IMR-90 (cell line): Measurements from ENCODE around the gene PSMA3. TPM values are rescaled to one million over a fixed set of nuclear protein-coding genes. Genes with fewer than 3 reads are reported as not detected.

Source experiments
- ATAC-seq: fragments of 200-7000 bp; cut with Tn5 transposase; 2 replicates; pipeline ENCODE4 v1.9.1; 2020; ENCODE audit warnings: low read depth, mild to moderate bottlenecking, moderate library complexity
- BruUV-seq: library from RNA; stranded (reverse); fragments of 400-500 nt; replicated peaks from 2 replicates; lab custom pipeline; 2021; lab: Mats Ljungman, UMichigan
- CTCF ChIA-PET: fragments of 300-600 bp; formaldehyde crosslinking; extraction: SDS; loops from one replicate; lab custom pipeline; 2021; ENCODE audit warnings: antibody characterized with exemption; lab: Yijun Ruan, JAX
- POLR2A ChIA-PET: fragments of 300-600 bp; sonication (Branson Sonifier 250); formaldehyde crosslinking; loops from one replicate; lab custom pipeline; 2022; ENCODE audit warnings: antibody characterized with exemption; ENCODE audit not compliant: unreplicated experiment; lab: Charles Lee
- DNase-seq: peaks from one replicate; pipeline ENCODE4 v3.0.0; 2013
- H2AFZ ChIP-seq: replicated peaks from 2 replicates; pipeline ENCODE3; 2013; ENCODE audit warnings: low read length, mild to moderate bottlenecking; ENCODE audit not compliant: poor library complexity
- H2AK5ac ChIP-seq: 2 replicates; pipeline ENCODE4 v1.6.1; 2013; ENCODE audit warnings: low read depth, low read length, inconsistent platforms
- H2AK9ac ChIP-seq: replicated peaks from 2 replicates; pipeline ENCODE3; 2013; ENCODE audit warnings: mild to moderate bottlenecking, low read depth, low read length, moderate library complexity; ENCODE audit not compliant: poor library complexity
- H2BK120ac ChIP-seq: 2 replicates; pipeline ENCODE4 v1.6.1; 2013; ENCODE audit warnings: low read depth, low read length, inconsistent platforms
- H2BK15ac ChIP-seq: 3 replicates; pipeline ENCODE4 v1.6.1; 2013; ENCODE audit warnings: low read depth, low read length, inconsistent platforms
- H2BK20ac ChIP-seq: 2 replicates; pipeline ENCODE4 v1.6.1; 2013; ENCODE audit warnings: low read depth, mild to moderate bottlenecking, inconsistent platforms, low read length, moderate library complexity
- H2BK5ac ChIP-seq: 2 replicates; pipeline ENCODE4 v1.6.1; 2013; ENCODE audit warnings: mild to moderate bottlenecking, low read depth, low read length, inconsistent platforms; ENCODE audit not compliant: poor library complexity, severe bottlenecking
- H3K14ac ChIP-seq: replicated peaks from 2 replicates; pipeline ENCODE4 v1.6.1; 2013; ENCODE audit warnings: low read depth, low read length, inconsistent platforms
- H3K18ac ChIP-seq: 2 replicates; pipeline ENCODE4 v1.6.1; 2013; ENCODE audit warnings: low read depth, low read length, control low read depth
- H3K23ac ChIP-seq: 2 replicates; pipeline ENCODE4 v1.6.1; 2013; ENCODE audit warnings: low read depth, low read length, inconsistent platforms
- H3K27ac ChIP-seq: 2 replicates; pipeline ENCODE4 v1.5.1; 2013; ENCODE audit warnings: mild to moderate bottlenecking, control low read depth, low read length; ENCODE audit not compliant: insufficient read depth
- H3K27me3 ChIP-seq: 2 replicates; pipeline ENCODE4 v1.6.1; 2013; ENCODE audit warnings: low read length; ENCODE audit not compliant: control insufficient read depth, insufficient read depth
- H3K36me3 ChIP-seq: 2 replicates; pipeline ENCODE4 v1.6.1; 2013; ENCODE audit warnings: low read length, mixed read lengths; ENCODE audit not compliant: control insufficient read depth, insufficient read depth
- H3K4ac ChIP-seq: 2 replicates; pipeline ENCODE4 v1.6.1; 2013; ENCODE audit warnings: low read depth, low read length, inconsistent platforms
- H3K4me1 ChIP-seq: 2 replicates; pipeline ENCODE4 v1.6.1; 2013; ENCODE audit warnings: low read length, mixed read lengths; ENCODE audit not compliant: control insufficient read depth, insufficient read depth
- H3K4me2 ChIP-seq: 2 replicates; pipeline ENCODE4 v1.6.1; 2013; ENCODE audit warnings: low read depth, mild to moderate bottlenecking, control low read depth, low read length, moderate library complexity
- H3K4me3 ChIP-seq: 2 replicates; pipeline ENCODE4 v1.5.1; 2013; ENCODE audit warnings: low read depth, mild to moderate bottlenecking, control low read depth, low read length, moderate library complexity; ENCODE audit not compliant: insufficient read depth
- H3K56ac ChIP-seq: 2 replicates; pipeline ENCODE4 v1.6.1; 2013; ENCODE audit warnings: low read length, inconsistent platforms; ENCODE audit not compliant: insufficient read depth; ENCODE audit errors: extremely low read depth
- H3K79me1 ChIP-seq, 2 experiments: 2 replicates each; pipeline ENCODE4 v1.6.1; 2013; ENCODE audit warnings: low read length in 2 of 2, inconsistent platforms in 1 of 2, low read depth in 1 of 2
- H3K9ac ChIP-seq: 2 replicates; pipeline ENCODE4 v1.6.1; 2013; ENCODE audit warnings: low read depth, low read length, control low read depth
- H3K9me1 ChIP-seq: 2 replicates; pipeline ENCODE4 v1.6.1; 2013; ENCODE audit warnings: low read length, inconsistent platforms; ENCODE audit not compliant: insufficient read depth
- H3K9me3 ChIP-seq: 2 replicates; pipeline ENCODE4 v1.6.1; 2013; ENCODE audit warnings: low read length; ENCODE audit not compliant: control insufficient read depth, insufficient read depth
- H4K20me1 ChIP-seq: 2 replicates; pipeline ENCODE4 v1.6.1; 2013; ENCODE audit warnings: low read length, inconsistent platforms; ENCODE audit not compliant: insufficient read depth
- H4K5ac ChIP-seq: 2 replicates; pipeline ENCODE4 v1.6.1; 2013; ENCODE audit warnings: mild to moderate bottlenecking, low read depth, low read length, control low read depth
- H4K8ac ChIP-seq, 2 experiments: 2 replicates each; pipeline ENCODE4 v1.6.1; 2013; ENCODE audit warnings: low read depth in 2 of 2, low read length in 2 of 2, control low read depth in 1 of 2, inconsistent platforms in 1 of 2
- H4K91ac ChIP-seq: 2 replicates; pipeline ENCODE4 v1.6.1; 2013; ENCODE audit warnings: low read depth, low read length, inconsistent platforms; ENCODE audit not compliant: insufficient read depth
- BHLHE40 ChIP-seq: fragments of 150-350 bp; IDR thresholded peaks from 2 replicates; pipeline ENCODE4 v1.6.1; 2016; ENCODE audit warnings: mild to moderate bottlenecking, low read depth, low read length
- CEBPB ChIP-seq: IDR thresholded peaks from 2 replicates; pipeline ENCODE4 v1.6.1; 2012; ENCODE audit warnings: low read depth, low read length, improper control_type of control experiment
- CHD1 ChIP-seq: IDR thresholded peaks from 2 replicates; pipeline ENCODE4 v1.6.1; 2012; ENCODE audit warnings: low read depth, low read length, improper control_type of control experiment
- FOS ChIP-seq: fragments of 150-350 bp; IDR thresholded peaks from 2 replicates; pipeline ENCODE4 v1.6.1; 2016; ENCODE audit warnings: low read depth, low read length
- MAZ ChIP-seq: IDR thresholded peaks from 2 replicates; pipeline ENCODE4 v1.6.1; 2012; ENCODE audit warnings: low read depth, mild to moderate bottlenecking, low read length, improper control_type of control experiment, moderate library complexity, borderline replicate concordance
- MXI1 ChIP-seq: IDR thresholded peaks from 2 replicates; pipeline ENCODE4 v1.6.1; 2012; ENCODE audit warnings: low read depth, mild to moderate bottlenecking, low read length, moderate library complexity, borderline replicate concordance
- NFE2L2 ChIP-seq: fragments of 150-350 bp; IDR thresholded peaks from 2 replicates; pipeline ENCODE4 v1.6.1; 2016; ENCODE audit warnings: low read depth, mild to moderate bottlenecking, low read length
- RAD21 ChIP-seq: IDR thresholded peaks from 2 replicates; pipeline ENCODE4 v1.6.1; 2012; ENCODE audit warnings: low read length, improper control_type of control experiment
- RCOR1 ChIP-seq: IDR thresholded peaks from 2 replicates; pipeline ENCODE4 v1.6.1; 2012; ENCODE audit warnings: mild to moderate bottlenecking, low read length, improper control_type of control experiment; ENCODE audit not compliant: insufficient replicate concordance
- RFX5 ChIP-seq: IDR thresholded peaks from 2 replicates; pipeline ENCODE4 v1.8.0; 2012; ENCODE audit warnings: low read depth, mild to moderate bottlenecking, low read length, moderate library complexity
- SMC3 ChIP-seq: fragments of 150-350 bp; IDR thresholded peaks from 2 replicates; pipeline ENCODE4 v1.6.1; 2016; ENCODE audit warnings: low read depth, mild to moderate bottlenecking, antibody characterized with exemption, low read length, moderate library complexity
- WGBS, 2 experiments: methylation state at CpG; one replicate each; pipeline versions ENCODE4 v1.1.5 to v1.1.7; 2013; ENCODE audit warnings: missing lambda C conversion rate in 2 of 2; ENCODE audit not compliant: insufficient read length in 1 of 2; ENCODE audit errors: extremely low coverage in 2 of 2; 5-methylcytosine and 5-hydroxymethylcytosine counted together
- dilution Hi-C: fragments of 300-500 bp; cut with HindIII; formaldehyde crosslinking; loops from one replicate; pipeline ENCODE4 v1.14.3; 2018; ENCODE audit warnings: low sequenced_read_pairs; ENCODE audit not compliant: unreplicated experiment
- in situ Hi-C: fragments of 300-500 bp; cut with MboI; formaldehyde crosslinking; loops from 3 replicates; pipeline ENCODE4 v1.14.3; 2019; ENCODE audit warnings: low sequenced_read_pairs, inconsistent platforms, mixed read lengths
- intact Hi-C: fragments of 100-400 bp; cut with micrococcal nuclease; formaldehyde crosslinking; loops from 2 replicates; pipeline ENCODE4 v1.10.0; 2022
- polyA plus RNA-seq, 3 experiments: library from polyadenylated mRNA; depleted of rRNA; stranded (reverse); fragments of >200 nt; gene quantifications; 2 replicates each; pipeline ENCODE4 v1.2.3, GENCODE V29; 2012; ENCODE audit warnings: low replicate concordance in 1 of 3
- total RNA-seq: library from RNA; depleted of rRNA; stranded (reverse); fragments of >200 nt; gene quantifications from 2 replicates; pipeline ENCODE4 v1.2.3, GENCODE V29; 2012
- TF ChIP-seq, protein P1 (sequence below): fragments of 150-350 bp; IDR thresholded peaks from 2 replicates; pipeline ENCODE4 v1.6.1; 2016; ENCODE audit warnings: low read depth, mild to moderate bottlenecking, low read length, moderate library complexity, borderline replicate concordance
- TF ChIP-seq, protein P2 (sequence below): conservative IDR thresholded peaks from 2 replicates; pipeline ENCODE4 v1.5.1; 2012; ENCODE audit warnings: mild to moderate bottlenecking, low read depth, low read length, improper control_type of control experiment
- TF ChIP-seq, protein P3 (sequence below): fragments of 150-350 bp; IDR thresholded peaks from 2 replicates; pipeline ENCODE4 v1.6.1; 2017; ENCODE audit warnings: mild to moderate bottlenecking, antibody characterized with exemption, low read length, low read depth

The PSMA3 gene
- total and polyA plus RNA-seq, 2 of the 4 experiments (the other 2 are of a cell fraction), result 74.9 to 231 TPM

DNA sequence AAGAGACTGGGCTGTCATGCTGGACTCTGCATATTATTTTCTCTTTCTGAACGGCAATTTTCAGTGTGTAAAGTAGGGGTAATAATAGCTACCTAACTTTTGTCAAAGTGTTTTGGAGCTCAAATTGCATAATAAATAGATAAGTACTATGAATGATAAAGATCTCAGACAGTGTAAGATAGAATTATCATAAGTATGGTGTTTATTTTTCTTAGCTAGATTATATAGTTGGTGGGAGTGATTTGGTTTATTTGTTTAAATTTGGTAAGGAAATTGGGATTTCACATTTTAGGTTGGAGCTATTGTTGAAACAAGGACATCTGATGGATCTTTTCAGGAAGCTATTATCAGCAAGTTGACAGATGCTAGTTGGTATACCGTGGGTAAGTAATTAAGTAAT is 61.1 kb downstream of the PSMA3 start:
- Histone ChIP-seq H3K56ac (no peak overlapping the region), H3K23ac (no peak overlapping the region), H2AFZ (no peak overlapping the region), H3K27ac (no peak overlapping the region), H2BK120ac (no peak overlapping the region), H3K18ac (no peak overlapping the region), H3K4me2 (no peak overlapping the region), H4K91ac (no peak overlapping the region), H2BK20ac (no peak overlapping the region), H3K14ac (no peak overlapping the region), H4K8ac (no peak overlapping the region), H2AK5ac (no peak overlapping the region), H4K5ac (no peak overlapping the region), H3K4ac (no peak overlapping the region), H4K20me1 (no peaks in the 10 kb centered on the region), H2BK5ac (no peak overlapping the region), H3K36me3 (peaks cover 10% of the 10 kb centered on the region), H3K9ac (no peak overlapping the region), H3K27me3 (no peaks in the 10 kb centered on the region), H3K79me1 (peaks cover 3 to 9% of the 10 kb centered on the region in 2 experiments; a peak in 3 of 4 replicates), H2AK9ac (no peak overlapping the region), H3K9me3 (no peaks in the 10 kb centered on the region), H3K9me1 (no peaks in the 10 kb centered on the region; the same call in none of the 2 replicates), H3K4me3 (no peak overlapping the region), H3K4me1 (no peaks in the 10 kb centered on the region), H2BK15ac (no peak overlapping the region)
- TF ChIP-seq RCOR1 (no peak), CEBPB (no peak), SMC3 (no peak), FOS (no peak), RFX5 (no peak), NFE2L2 (no peak), MAZ (no peak), BHLHE40 (no peak), CHD1 (no peak), RAD21 (no peak), MXI1 (no peak)
- TF ChIP-seq, protein P1, sequence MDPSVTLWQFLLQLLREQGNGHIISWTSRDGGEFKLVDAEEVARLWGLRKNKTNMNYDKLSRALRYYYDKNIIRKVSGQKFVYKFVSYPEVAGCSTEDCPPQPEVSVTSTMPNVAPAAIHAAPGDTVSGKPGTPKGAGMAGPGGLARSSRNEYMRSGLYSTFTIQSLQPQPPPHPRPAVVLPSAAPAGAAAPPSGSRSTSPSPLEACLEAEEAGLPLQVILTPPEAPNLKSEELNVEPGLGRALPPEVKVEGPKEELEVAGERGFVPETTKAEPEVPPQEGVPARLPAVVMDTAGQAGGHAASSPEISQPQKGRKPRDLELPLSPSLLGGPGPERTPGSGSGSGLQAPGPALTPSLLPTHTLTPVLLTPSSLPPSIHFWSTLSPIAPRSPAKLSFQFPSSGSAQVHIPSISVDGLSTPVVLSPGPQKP, result no peak
- TF ChIP-seq, protein P2, sequence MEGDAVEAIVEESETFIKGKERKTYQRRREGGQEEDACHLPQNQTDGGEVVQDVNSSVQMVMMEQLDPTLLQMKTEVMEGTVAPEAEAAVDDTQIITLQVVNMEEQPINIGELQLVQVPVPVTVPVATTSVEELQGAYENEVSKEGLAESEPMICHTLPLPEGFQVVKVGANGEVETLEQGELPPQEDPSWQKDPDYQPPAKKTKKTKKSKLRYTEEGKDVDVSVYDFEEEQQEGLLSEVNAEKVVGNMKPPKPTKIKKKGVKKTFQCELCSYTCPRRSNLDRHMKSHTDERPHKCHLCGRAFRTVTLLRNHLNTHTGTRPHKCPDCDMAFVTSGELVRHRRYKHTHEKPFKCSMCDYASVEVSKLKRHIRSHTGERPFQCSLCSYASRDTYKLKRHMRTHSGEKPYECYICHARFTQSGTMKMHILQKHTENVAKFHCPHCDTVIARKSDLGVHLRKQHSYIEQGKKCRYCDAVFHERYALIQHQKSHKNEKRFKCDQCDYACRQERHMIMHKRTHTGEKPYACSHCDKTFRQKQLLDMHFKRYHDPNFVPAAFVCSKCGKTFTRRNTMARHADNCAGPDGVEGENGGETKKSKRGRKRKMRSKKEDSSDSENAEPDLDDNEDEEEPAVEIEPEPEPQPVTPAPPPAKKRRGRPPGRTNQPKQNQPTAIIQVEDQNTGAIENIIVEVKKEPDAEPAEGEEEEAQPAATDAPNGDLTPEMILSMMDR, result no peak
- TF ChIP-seq, protein P3, sequence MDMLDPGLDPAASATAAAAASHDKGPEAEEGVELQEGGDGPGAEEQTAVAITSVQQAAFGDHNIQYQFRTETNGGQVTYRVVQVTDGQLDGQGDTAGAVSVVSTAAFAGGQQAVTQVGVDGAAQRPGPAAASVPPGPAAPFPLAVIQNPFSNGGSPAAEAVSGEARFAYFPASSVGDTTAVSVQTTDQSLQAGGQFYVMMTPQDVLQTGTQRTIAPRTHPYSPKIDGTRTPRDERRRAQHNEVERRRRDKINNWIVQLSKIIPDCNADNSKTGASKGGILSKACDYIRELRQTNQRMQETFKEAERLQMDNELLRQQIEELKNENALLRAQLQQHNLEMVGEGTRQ, result no peak
- DNase-seq, result no peak
- in situ Hi-C loops, result no loop called here
- CTCF ChIA-PET, result no interaction called here
- no TSS peak for BruUV-seq
- dilution Hi-C loops, result no loop called here
- POLR2A ChIA-PET, result interaction anchor here (0.6 kb wide), 1 partner anchor 121 kb away, joined by 3 read pairs; the partner anchor contains the start of gene TIMM9
- no peak for ATAC-seq
- intact Hi-C loops, result no loop called here
- no CpG with 5 or more reads among the region's 2 CpGs for WGBS, 2 experiments
